Endothelial cell (in vitro differentiated cells): ENCODE results near the gene IGF2R. TPM values are rescaled to one million over a fixed set of nuclear protein-coding genes. Genes with fewer than 3 reads are reported as not detected.

ENCODE experiments used
- DNase-seq: peaks from one replicate; pipeline ENCODE4 v3.0.0; 2021; ENCODE audit warnings: low spot score
- H3K27ac Mint-ChIP-seq: one replicate; pipeline ENCODE4 v1.8.0; 2021; ENCODE audit warnings: mixed read lengths, inconsistent platforms; ENCODE audit not compliant: unreplicated experiment
- H3K27me3 Mint-ChIP-seq: one replicate; pipeline ENCODE4 v1.8.0; 2021; ENCODE audit warnings: mild to moderate bottlenecking, moderate library complexity, mixed read lengths, inconsistent platforms; ENCODE audit not compliant: unreplicated experiment
- H3K36me3 Mint-ChIP-seq: one replicate; pipeline ENCODE4 v1.8.0; 2021; ENCODE audit warnings: mild to moderate bottlenecking, low read depth, mixed read lengths, inconsistent platforms; ENCODE audit not compliant: unreplicated experiment
- H3K4me1 Mint-ChIP-seq: one replicate; pipeline ENCODE4 v1.8.0; 2021; ENCODE audit warnings: mild to moderate bottlenecking, mixed read lengths, inconsistent platforms; ENCODE audit not compliant: unreplicated experiment
- H3K4me3 Mint-ChIP-seq: one replicate; pipeline ENCODE4 v1.8.0; 2021; ENCODE audit warnings: mild to moderate bottlenecking, mixed read lengths, inconsistent platforms; ENCODE audit not compliant: unreplicated experiment
- H3K9me3 Mint-ChIP-seq: one replicate; pipeline ENCODE4 v1.8.0; 2021; ENCODE audit warnings: mixed read lengths, inconsistent platforms; ENCODE audit not compliant: unreplicated experiment
- total RNA-seq: library from RNA; stranded (reverse); fragmentation: NEBNext Ultra II Directional; extraction: Animal tissue kit (Norgen Biotek cat#: 25700); gene quantifications from one replicate; pipeline ENCODE4 v1.2.1, GENCODE V29; 2021; ENCODE audit not compliant: unreplicated experiment
- TF ChIP-seq, protein P1 (sequence below): fragments of 200-600 bp; sonication (generic); IDR thresholded peaks from one replicate; pipeline ENCODE4 v1.5.0; 2021; ENCODE audit warnings: antibody characterized with exemption; ENCODE audit not compliant: unreplicated experiment

IGF2R gene
- total RNA-seq, 1 donor from 2014 or later, result 108 TPM

DNA sequence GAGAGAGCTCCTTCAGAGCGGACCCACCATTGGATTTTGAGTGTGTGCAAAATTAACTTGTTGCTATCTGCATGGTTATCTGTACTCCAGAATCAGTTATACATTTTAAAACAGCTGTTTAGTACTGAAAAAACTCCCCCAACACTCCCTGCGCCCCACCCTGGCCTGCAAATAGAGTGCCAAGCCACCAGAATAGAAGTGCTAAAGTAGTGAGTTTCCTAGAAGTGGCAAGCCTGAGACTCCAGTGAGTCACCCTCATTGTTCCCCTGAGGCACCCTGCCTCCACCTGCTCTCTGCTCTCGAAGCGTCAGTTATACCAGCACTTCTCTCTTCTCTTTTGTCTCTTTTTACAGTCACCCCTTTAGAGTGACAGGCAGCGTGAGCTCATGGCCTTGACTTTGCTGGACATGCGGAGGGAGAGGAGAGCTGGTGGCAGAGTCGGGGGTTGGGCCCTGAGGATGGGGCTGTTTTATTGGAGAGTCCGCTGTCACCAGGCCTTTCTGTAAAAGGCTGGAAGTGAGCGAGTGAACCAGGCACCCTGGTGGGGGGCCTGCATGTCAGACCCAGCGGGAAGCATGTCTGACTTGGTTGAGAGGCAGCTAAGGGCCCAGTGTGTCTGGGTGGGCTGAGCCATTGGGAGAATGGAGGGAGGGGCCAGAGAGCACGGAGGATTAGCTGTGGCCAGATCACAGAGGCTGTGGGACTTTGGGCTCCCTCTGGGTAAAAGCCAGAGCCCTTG lies 10.4 kb downstream of the IGF2R start:
- H3K9me3 Mint-ChIP-seq, result no peaks in the 10 kb centered on the region
- no peak for DNase-seq
- TF ChIP-seq, protein P1, sequence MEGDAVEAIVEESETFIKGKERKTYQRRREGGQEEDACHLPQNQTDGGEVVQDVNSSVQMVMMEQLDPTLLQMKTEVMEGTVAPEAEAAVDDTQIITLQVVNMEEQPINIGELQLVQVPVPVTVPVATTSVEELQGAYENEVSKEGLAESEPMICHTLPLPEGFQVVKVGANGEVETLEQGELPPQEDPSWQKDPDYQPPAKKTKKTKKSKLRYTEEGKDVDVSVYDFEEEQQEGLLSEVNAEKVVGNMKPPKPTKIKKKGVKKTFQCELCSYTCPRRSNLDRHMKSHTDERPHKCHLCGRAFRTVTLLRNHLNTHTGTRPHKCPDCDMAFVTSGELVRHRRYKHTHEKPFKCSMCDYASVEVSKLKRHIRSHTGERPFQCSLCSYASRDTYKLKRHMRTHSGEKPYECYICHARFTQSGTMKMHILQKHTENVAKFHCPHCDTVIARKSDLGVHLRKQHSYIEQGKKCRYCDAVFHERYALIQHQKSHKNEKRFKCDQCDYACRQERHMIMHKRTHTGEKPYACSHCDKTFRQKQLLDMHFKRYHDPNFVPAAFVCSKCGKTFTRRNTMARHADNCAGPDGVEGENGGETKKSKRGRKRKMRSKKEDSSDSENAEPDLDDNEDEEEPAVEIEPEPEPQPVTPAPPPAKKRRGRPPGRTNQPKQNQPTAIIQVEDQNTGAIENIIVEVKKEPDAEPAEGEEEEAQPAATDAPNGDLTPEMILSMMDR, result no peak
- peaks cover 6% of the 10 kb centered on the region for H3K36me3 Mint-ChIP-seq
- peaks cover 70% of the 10 kb centered on the region for H3K4me1 Mint-ChIP-seq
- peak overlapping the region; percentile 70 for H3K27ac Mint-ChIP-seq
- H3K27me3 Mint-ChIP-seq, result peaks cover 15% of the 10 kb centered on the region
- peak overlapping the region; percentile 77 for H3K4me3 Mint-ChIP-seq

DNA sequence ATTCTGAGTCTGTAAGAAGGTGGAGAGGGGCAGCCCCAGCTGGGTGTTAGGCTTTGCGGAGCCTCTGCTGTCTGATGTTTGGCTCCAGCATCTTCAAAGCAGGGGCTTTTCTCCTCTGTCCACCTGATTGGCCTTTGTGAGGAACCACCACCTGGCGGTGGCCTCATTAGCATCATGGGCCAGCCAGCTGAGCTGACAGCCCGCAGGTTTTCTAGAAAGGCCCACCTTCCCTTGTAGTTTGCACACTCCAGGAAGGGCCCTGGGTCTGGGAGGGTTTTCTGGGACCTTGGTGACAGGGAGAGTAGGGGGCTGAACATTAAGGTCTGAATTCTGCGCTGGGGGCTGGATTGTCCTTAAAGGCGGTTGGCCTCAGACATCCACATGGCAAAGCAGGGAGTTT lies 11.6 kb downstream of the IGF2R start:
- peaks cover 6% of the 10 kb centered on the region for H3K36me3 Mint-ChIP-seq
- no peak overlapping the region for H3K4me3 Mint-ChIP-seq
- peak overlapping the region; percentile 98 for H3K27ac Mint-ChIP-seq
- H3K27me3 Mint-ChIP-seq, result peaks cover 16% of the 10 kb centered on the region
- no peak for DNase-seq
- peaks cover 67% of the 10 kb centered on the region for H3K4me1 Mint-ChIP-seq
- H3K9me3 Mint-ChIP-seq, result no peaks in the 10 kb centered on the region
- TF ChIP-seq, protein P1, result no peak

DNA sequence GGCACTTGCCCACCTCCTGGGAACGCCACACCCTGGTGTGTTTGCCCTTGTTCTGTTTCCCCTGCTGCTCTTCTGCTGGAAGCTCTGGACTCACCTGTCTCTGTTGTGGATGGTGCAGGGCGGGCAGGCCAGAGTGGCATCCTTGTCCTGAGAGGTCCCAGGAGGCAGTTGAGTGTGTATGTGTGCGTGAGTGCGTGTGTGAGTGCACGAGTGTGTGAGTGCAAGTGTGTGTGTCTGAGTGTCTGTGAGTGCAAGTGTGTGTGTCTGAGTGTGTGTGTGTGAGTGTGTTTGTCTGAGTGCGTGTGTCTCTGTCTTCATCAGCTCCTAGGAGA lies 12.2 kb downstream of the IGF2R start:
- no peak for DNase-seq
- no peaks in the 10 kb centered on the region for H3K9me3 Mint-ChIP-seq

DNA sequence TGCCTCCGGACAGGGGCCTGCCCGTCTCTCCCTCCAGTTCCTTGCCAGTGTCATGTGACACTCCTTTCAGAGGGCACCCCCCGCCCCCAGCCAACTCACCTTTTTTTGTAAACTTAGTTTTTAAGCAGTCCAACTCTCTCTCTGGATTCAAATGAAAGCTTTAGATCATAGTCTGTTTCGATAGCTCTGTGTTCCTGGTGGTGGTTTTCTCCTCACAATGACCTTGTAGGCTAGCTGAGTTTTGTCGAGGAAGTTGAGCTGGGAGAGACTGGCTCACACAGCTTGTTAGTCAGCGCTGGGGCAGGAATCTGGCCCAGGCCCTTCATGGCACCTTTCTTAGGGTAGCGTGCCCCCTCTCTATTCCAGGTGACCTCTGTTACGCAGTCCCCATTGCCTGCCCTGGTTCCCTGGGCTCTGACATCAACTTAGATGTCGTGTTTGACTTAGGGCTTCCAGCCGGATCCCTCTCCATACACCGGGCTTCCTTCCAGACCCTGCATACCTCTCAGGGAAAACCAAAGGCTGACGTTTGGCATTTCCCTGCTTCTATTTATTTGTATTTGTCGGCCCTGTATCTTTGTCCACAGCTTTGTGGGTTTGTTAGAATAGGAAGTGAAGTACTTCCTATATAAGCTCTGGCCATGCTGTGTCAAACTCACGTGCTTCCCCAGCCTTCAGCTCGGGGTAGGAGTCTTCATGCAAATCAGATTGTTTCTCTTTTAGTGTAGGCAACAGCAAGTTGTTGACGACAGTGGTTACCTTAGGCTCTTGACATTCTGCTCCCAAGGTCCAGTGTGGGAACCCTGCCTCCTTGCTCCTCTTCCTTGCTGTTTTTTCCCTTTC lies 12.7 kb downstream of the IGF2R start:
- no peaks in the 10 kb centered on the region for H3K9me3 Mint-ChIP-seq
- H3K27ac Mint-ChIP-seq, result peak overlapping the region; percentile 98
- peaks cover 6% of the 10 kb centered on the region for H3K36me3 Mint-ChIP-seq
- H3K4me3 Mint-ChIP-seq, result peak overlapping the region; percentile 81
- peaks cover 65% of the 10 kb centered on the region for H3K4me1 Mint-ChIP-seq
- TF ChIP-seq, protein P1, result no peak
- H3K27me3 Mint-ChIP-seq, result peaks cover 17% of the 10 kb centered on the region
- peak; percentile 51 for DNase-seq

More for the DNA sequence above, 12.2 kb downstream of the IGF2R start:
- Mint-ChIP-seq H3K27ac (peak overlapping the region; percentile 98), H3K4me3 (peak overlapping the region; percentile 59), H3K4me1 (peaks cover 65% of the 10 kb centered on the region), H3K27me3 (peaks cover 17% of the 10 kb centered on the region), H3K36me3 (peaks cover 6% of the 10 kb centered on the region)
- TF ChIP-seq, protein P1, result no peak
